Measurements from ENCODE around the gene CLSTN2.

The CLSTN2 gene

DNA sequence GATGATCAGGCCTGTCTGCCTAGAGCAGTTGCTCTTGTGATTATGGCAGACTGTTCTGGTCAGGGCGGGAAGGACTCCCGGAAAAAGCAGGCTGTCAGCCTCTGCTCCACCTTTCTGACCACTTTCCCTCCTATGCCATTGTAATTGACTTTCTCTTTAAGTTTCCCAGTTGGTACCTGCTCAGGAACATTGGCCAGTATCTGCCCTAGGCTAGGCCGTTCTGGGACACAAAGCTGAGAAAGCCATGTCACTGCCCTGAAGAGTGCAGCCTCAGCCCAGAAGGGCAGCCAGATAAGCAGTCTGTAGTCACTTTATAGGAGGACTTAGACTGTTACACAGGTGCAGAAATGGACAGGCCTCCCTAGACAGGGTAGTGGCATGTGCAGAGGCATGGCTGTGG, 80.8 kb downstream of the CLSTN2 start:
- no peak for DNase-seq (ENCODE audit: extremely low spot score)

DNA sequence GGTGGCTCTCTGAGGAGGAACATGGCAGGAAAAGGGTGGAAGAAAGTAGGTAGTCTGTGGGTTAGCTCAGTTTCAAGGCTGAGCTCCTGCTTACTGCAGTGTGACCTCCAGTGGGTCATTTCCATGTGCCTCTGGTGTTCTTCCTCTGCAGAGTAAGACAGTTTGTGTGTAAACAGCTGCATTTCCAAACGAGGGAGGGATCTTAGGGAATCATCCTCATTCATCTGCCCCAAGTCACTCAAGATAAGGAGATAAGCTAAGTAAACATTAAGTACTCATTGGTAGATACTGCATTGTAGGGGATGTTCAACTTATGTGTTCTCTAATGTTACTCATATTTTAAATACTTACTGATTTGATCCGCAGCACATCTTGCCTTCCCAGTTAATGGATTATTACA, 83.6 kb downstream of the CLSTN2 start:
- TF ChIP-seq, protein P1, sequence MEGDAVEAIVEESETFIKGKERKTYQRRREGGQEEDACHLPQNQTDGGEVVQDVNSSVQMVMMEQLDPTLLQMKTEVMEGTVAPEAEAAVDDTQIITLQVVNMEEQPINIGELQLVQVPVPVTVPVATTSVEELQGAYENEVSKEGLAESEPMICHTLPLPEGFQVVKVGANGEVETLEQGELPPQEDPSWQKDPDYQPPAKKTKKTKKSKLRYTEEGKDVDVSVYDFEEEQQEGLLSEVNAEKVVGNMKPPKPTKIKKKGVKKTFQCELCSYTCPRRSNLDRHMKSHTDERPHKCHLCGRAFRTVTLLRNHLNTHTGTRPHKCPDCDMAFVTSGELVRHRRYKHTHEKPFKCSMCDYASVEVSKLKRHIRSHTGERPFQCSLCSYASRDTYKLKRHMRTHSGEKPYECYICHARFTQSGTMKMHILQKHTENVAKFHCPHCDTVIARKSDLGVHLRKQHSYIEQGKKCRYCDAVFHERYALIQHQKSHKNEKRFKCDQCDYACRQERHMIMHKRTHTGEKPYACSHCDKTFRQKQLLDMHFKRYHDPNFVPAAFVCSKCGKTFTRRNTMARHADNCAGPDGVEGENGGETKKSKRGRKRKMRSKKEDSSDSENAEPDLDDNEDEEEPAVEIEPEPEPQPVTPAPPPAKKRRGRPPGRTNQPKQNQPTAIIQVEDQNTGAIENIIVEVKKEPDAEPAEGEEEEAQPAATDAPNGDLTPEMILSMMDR (IDR thresholded peaks at IDR 0.05; ENCODE audit: control extremely low read depth, extremely low read depth, low read depth, missing control alignments) = no peak

More for the DNA sequence above, 80.8 kb downstream of the CLSTN2 start:
- POLR2A ChIA-PET = no interaction called here
- CTCF ChIA-PET = interaction anchor here (0.8 kb wide), 1 partner anchor 11 kb away, joined by 3 read pairs; no protein-coding TSS in a partner anchor
- TF ChIP-seq, protein P1 (IDR thresholded peaks at IDR 0.05; ENCODE audit: control extremely low read depth, extremely low read depth, low read depth, missing control alignments) = no peak

DNA sequence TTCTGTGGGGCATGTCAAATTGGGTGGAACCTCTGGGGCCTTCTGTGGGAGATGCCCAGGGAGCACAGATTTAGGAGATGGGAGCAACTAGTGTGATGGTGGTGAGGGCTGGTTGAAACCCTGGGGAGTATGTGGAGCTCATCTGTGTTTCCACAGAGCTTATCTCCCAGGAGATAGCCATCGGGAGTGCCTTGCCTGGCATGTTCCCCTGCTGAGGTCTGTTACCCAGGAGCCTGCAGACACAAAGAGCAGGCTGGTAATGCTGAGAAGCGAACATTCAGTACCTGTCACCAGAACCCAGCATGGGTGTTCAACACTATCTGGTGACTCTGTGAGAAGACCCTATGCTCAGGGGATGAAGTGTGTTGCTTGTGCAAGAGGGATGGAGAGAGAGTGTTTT, 85.0 kb downstream of the CLSTN2 start:
- TF ChIP-seq, protein P1 (IDR thresholded peaks at IDR 0.05; ENCODE audit: control extremely low read depth, extremely low read depth, low read depth, missing control alignments) = no peak
- DNase-seq (ENCODE audit: extremely low spot score) = no peak
- ChIA-PET CTCF (interaction anchor here (1.5 kb wide), 1 partner anchor 19 kb away, joined by 4 read pairs; no protein-coding TSS in a partner anchor), POLR2A (no interaction called here)

More for the DNA sequence above, 83.6 kb downstream of the CLSTN2 start:
- ChIA-PET CTCF (interaction anchor here (1.1 kb wide), 1 partner anchor 23 kb away, joined by 3 read pairs; no protein-coding TSS in a partner anchor), POLR2A (no interaction called here)
- no peak for DNase-seq (ENCODE audit: extremely low spot score)

DNA sequence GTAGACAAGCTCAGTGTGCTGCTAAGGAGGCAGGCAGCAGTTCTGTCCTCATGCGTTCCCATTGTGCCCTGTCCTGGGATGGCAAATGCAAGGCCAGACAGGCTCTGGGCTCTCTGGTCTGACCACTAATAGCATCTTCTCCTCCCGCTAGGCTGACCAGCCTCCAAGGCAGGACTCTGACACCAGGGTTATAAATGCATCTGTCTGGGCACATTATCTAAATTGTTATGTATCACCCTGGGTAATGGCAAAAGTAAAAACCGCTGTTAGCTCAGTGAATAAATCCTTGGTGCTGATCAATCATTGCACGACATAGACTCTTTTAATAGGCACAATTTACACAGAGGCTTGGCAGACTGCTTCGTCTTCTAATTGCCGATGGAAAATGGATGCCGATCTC, 85.6 kb downstream of the CLSTN2 start:
- no peak for DNase-seq (ENCODE audit: extremely low spot score)
- TF ChIP-seq, protein P1 (IDR thresholded peaks at IDR 0.05; ENCODE audit: control extremely low read depth, extremely low read depth, low read depth, missing control alignments) = no peak
- CTCF ChIA-PET = interaction anchor here (1.5 kb wide), 1 partner anchor 20 kb away, joined by 4 read pairs; no protein-coding TSS in a partner anchor
- POLR2A ChIA-PET = no interaction called here

DNA sequence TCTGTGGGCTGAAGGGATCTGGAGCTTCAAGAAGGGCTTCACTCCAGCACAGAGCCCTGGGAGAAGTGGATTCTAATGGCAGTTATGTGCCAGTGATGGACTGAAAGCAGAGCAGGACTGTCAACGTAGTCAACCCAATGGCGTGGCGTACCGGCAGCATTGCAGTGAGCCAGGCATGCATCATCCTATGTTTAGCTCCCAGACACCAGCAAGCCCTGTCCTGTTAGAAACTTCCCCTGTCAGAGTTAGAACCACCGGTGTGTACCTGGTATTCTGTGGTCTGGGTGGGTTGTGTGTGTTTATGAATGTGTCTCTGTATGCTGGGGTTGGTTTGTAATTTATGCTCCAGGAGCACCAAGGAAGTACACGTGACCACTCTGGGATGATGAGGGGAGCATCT, 86.3 kb downstream of the CLSTN2 start:
- TF ChIP-seq, protein P1 (IDR thresholded peaks at IDR 0.05; ENCODE audit: control extremely low read depth, extremely low read depth, low read depth, missing control alignments) = no peak
- ChIA-PET CTCF (no interaction called here), POLR2A (no interaction called here)

DNA sequence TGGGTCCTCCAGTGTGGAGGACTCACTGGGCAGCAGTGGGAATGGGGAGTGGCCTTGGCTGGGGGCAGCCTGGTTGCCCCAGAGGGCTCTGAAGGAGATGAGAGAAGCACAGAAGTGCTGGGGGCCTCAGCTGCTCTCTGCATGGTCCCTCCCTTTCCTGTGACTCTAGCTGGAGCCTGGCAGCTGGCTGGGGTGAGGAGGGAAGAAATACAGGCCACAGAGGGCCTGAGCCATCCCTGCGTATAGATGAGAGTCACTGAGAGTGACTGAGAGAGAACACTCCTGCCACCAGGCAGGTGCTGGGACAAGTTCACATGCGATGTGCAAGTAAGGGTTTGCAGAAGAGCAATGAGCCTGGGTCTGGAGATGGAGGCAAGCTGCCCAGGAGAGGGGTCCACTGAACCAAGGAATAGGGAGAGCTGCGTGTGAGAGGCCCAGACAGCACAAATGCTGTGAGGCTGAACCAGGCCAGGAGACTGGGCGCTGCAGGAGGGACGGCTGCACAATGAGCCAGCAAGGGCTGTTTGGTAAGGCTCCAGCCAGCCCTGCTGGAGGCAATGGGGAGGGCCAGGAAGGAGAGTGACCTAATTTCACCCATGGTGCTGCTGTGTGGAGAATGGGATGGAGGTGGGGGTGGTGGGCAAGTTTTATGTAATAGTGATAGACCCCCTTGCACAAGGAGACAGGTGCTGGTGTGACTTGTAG, 87.2 kb downstream of the CLSTN2 start:
- CTCF ChIA-PET = no interaction called here
- TF ChIP-seq, protein P1 (IDR thresholded peaks at IDR 0.05; ENCODE audit: control extremely low read depth, extremely low read depth, low read depth, missing control alignments) = no peak
- POLR2A ChIA-PET = no interaction called here
- DNase-seq (ENCODE audit: extremely low spot score) = no peak

More for the DNA sequence above, 86.3 kb downstream of the CLSTN2 start:
- DNase-seq (ENCODE audit: extremely low spot score) = no peak
